Smooth muscle cell (in vitro differentiated cells): Measurements from ENCODE around the gene SNCA. TPM values are rescaled to one million over a fixed set of nuclear protein-coding genes. Genes with fewer than 3 reads are reported as not detected.
A peak's percentile ranks its signal among the peaks of the same experiment; 100 is the strongest.

Experiments used
- DNase-seq: peaks from one replicate; lab custom pipeline; 2025; ENCODE audit not compliant: unreplicated experiment; lab: John Stamatoyannopoulos, UW
- H2AFZ ChIP-seq: fragments of 200-600 bp; sonication (generic); 2 replicates; pipeline ENCODE4 v1.6.0; 2016; ENCODE audit warnings: antibody characterized with exemption, low read depth, mild to moderate bottlenecking
- H3F3A ChIP-seq: fragments of 200-600 bp; sonication (generic); 2 replicates; pipeline ENCODE4 v1.6.0; 2017; ENCODE audit warnings: antibody characterized with exemption, low read depth
- H3K27ac ChIP-seq: fragments of 200-600 bp; sonication (generic); 2 replicates; pipeline ENCODE4 v1.5.1; 2016; ENCODE audit warnings: low read depth, mild to moderate bottlenecking
- H3K27me3 ChIP-seq: fragments of 200-600 bp; sonication (generic); 2 replicates; pipeline ENCODE4 v1.6.1; 2016; ENCODE audit warnings: low read depth, mild to moderate bottlenecking
- H3K36me3 ChIP-seq: fragments of 200-600 bp; sonication (generic); 2 replicates; pipeline ENCODE4 v1.5.1; 2016; ENCODE audit warnings: low read depth
- H3K4me1 ChIP-seq: fragments of 200-600 bp; sonication (generic); 2 replicates; pipeline ENCODE4 v1.5.1; 2016; ENCODE audit warnings: low read depth
- H3K4me2 ChIP-seq: fragments of 200-600 bp; sonication (generic); 2 replicates; pipeline ENCODE4 v1.6.0; 2016; ENCODE audit warnings: mild to moderate bottlenecking
- H3K4me3 ChIP-seq: fragments of 200-600 bp; sonication (generic); 2 replicates; pipeline ENCODE4 v1.5.1; 2016; ENCODE audit warnings: mild to moderate bottlenecking
- H3K79me2 ChIP-seq: fragments of 200-600 bp; sonication (generic); 2 replicates; pipeline ENCODE4 v1.6.0; 2016; ENCODE audit warnings: low read depth, mild to moderate bottlenecking
- H3K9ac ChIP-seq: fragments of 200-600 bp; sonication (generic); 2 replicates; pipeline ENCODE4 v1.6.0; 2016; ENCODE audit warnings: low read depth
- H3K9me3 ChIP-seq: fragments of 200-600 bp; sonication (generic); replicated peaks from 2 replicates; pipeline ENCODE4 v1.5.1; 2016; ENCODE audit warnings: low read depth
- H4K20me1 ChIP-seq: fragments of 200-600 bp; sonication (generic); 2 replicates; pipeline ENCODE4 v1.6.0; 2016; ENCODE audit warnings: low read depth
- CTCF ChIP-seq: fragments of 200-600 bp; sonication (generic); IDR thresholded peaks from 2 replicates; pipeline ENCODE4 v1.5.1; 2017; ENCODE audit warnings: borderline replicate concordance, mild to moderate bottlenecking, antibody characterized with exemption; ENCODE audit not compliant: insufficient read depth, poor library complexity, severe bottlenecking
- WGBS: methylation state at CpG from one replicate; pipeline ENCODE4 v1.1.7; 2016; ENCODE audit warnings: low lambda C conversion rate; 5-methylcytosine and 5-hydroxymethylcytosine counted together
- polyA plus RNA-seq: library from polyadenylated mRNA; unstranded; fragments of >200 nt; fragmentation: Nextera tagmentation; extraction: Ambion mirVana; gene quantifications from 2 replicates; pipeline ENCODE4 v1.2.1, GENCODE V29; 2016
- total RNA-seq: library from RNA; depleted of rRNA; stranded (reverse); fragments of >200 nt; gene quantifications from 2 replicates; pipeline ENCODE4 v1.2.3, GENCODE V29; 2014

SNCA gene
- total and polyA plus RNA-seq, 2 experiments from 2014 or later = 0.22 to 3.2 TPM

- DNase-seq = no peak
- peak overlapping the region; percentile 54 for H3K9ac ChIP-seq
- peak overlapping the region; percentile 79 for H2AFZ ChIP-seq
- H3K36me3 ChIP-seq = no peaks in the 10 kb centered on the region
- H3K79me2 ChIP-seq = no peaks in the 10 kb centered on the region
- no peaks in the 10 kb centered on the region for H3F3A ChIP-seq
- TF ChIP-seq CTCF = no peak
- H3K27ac ChIP-seq = peak overlapping the region; percentile 70
- no peaks in the 10 kb centered on the region for H3K27me3 ChIP-seq
- H3K4me3 ChIP-seq = no peak overlapping the region
- WGBS = 32% methylated on average over 7 of the region's 7 CpGs
- no peaks in the 10 kb centered on the region for H4K20me1 ChIP-seq
- peak overlapping the region; percentile 14 for H3K4me2 ChIP-seq
- H3K4me1 ChIP-seq = no peaks in the 10 kb centered on the region
- H3K9me3 ChIP-seq = no peaks in the 10 kb centered on the region
Measured at GRCh38 chr4:89752932-89753598, 83.9 kb downstream of the SNCA start.

GRCh38 chr4:89751416-89751815 lies 85.5 kb downstream of the SNCA start:
- no peak overlapping the region for H3K9ac ChIP-seq
- TF ChIP-seq CTCF = no peak
- no peaks in the 10 kb centered on the region for H3K4me1 ChIP-seq
- no peaks in the 10 kb centered on the region for H3K27me3 ChIP-seq
- H3K4me3 ChIP-seq = no peak overlapping the region
- H3K79me2 ChIP-seq = no peaks in the 10 kb centered on the region
- no peak overlapping the region for H3K27ac ChIP-seq
- no peak overlapping the region for H2AFZ ChIP-seq
- H3K9me3 ChIP-seq = no peaks in the 10 kb centered on the region
- 88% methylated on average over 5 of the region's 5 CpGs for WGBS
- no peaks in the 10 kb centered on the region for H3K36me3 ChIP-seq
- H4K20me1 ChIP-seq = no peaks in the 10 kb centered on the region
- H3K4me2 ChIP-seq = no peak overlapping the region
- no peak for DNase-seq
- no peaks in the 10 kb centered on the region for H3F3A ChIP-seq

GRCh38 chr4:89746377-89746776 lies 90.6 kb downstream of the SNCA start:
- no peaks in the 10 kb centered on the region for H4K20me1 ChIP-seq
- no peak for DNase-seq
- no peaks in the 10 kb centered on the region for H3F3A ChIP-seq
- H2AFZ ChIP-seq = no peak overlapping the region
- H3K27ac ChIP-seq = no peak overlapping the region
- H3K79me2 ChIP-seq = no peaks in the 10 kb centered on the region
- no peak for TF ChIP-seq CTCF
- H3K9ac ChIP-seq = no peak overlapping the region
- H3K4me3 ChIP-seq = no peak overlapping the region
- H3K27me3 ChIP-seq = no peaks in the 10 kb centered on the region
- WGBS = 90% methylated on average over 1 of the region's 1 CpG
- no peaks in the 10 kb centered on the region for H3K4me1 ChIP-seq
- H3K36me3 ChIP-seq = no peaks in the 10 kb centered on the region
- no peak overlapping the region for H3K4me2 ChIP-seq
- H3K9me3 ChIP-seq = no peaks in the 10 kb centered on the region

- Histone ChIP-seq H3K27ac (no peak overlapping the region), H3K27me3 (no peaks in the 10 kb centered on the region), H3K79me2 (no peaks in the 10 kb centered on the region), H2AFZ (no peak overlapping the region), H3K4me1 (no peaks in the 10 kb centered on the region), H3F3A (no peaks in the 10 kb centered on the region), H4K20me1 (no peaks in the 10 kb centered on the region), H3K9ac (no peak overlapping the region), H3K9me3 (no peaks in the 10 kb centered on the region), H3K36me3 (no peaks in the 10 kb centered on the region), H3K4me2 (no peak overlapping the region), H3K4me3 (no peak overlapping the region)
- no peak for DNase-seq
- WGBS = 96% methylated on average over 1 of the region's 1 CpG
- TF ChIP-seq CTCF = no peak
Measured at GRCh38 chr4:89745708-89746107, 91.3 kb downstream of the SNCA start.
